ENCODE results near the gene CABLES2. TPM values are rescaled to one million over a fixed set of nuclear protein-coding genes. Genes with fewer than 3 reads are reported as not detected.

Gene CABLES2
- total and polyA plus RNA-seq, 2 of the 4 experiments (the other 2 are of a cell fraction): 1.4 to 5.1 TPM

DNA sequence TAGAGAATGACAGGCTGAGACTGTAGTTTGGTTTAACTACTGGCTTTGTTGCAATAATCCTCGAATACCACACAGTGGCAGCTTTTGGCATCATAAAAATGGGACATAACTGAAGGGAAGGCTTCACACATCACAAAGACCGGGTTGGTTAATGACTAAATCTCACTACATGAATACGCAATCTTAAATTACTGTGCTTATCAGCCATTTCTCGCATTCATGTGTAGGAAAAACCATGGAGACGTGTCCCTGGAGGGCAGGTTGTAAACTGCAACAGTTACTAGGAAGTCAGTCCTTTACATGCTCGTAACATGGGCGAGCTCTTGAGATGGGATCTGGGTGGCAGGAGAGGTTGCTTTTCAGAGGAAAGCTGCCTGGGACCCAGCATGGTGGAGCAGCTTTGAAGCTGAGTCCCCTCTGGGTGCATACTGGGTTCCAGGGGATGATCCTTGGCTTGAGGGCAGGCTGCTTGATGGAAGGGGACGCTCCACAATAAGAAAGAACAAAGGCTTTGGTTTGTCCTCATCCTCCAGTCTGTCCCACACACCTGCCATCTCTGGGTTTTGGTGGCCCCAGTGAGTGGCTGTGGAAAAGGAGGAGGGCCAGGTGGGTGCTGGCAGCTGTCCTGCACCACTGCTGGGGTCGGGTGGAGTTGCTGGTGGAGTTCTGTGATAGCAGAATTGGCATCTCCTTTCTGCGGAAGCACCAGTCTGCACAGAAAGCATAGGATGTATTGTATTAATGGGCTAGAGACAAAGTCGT, 18.1 kb downstream of the CABLES2 start:
- H3K4me3 ChIP-seq (ENCODE audit: insufficient read depth, low read depth, low read length): no peak overlapping the region
- in situ Hi-C loops (cut with MboI; ENCODE audit: low sequenced_read_pairs) (loop anchor here (25.0 kb wide), 1 partner anchor 377 kb away; no protein-coding TSS in a partner anchor), intact Hi-C loops (cut with micrococcal nuclease) (loop anchor here (10.0 kb wide), 1 partner anchor 374 kb away; no protein-coding TSS in a partner anchor), dilution Hi-C loops (cut with HindIII; ENCODE audit: low sequenced_read_pairs, unreplicated experiment) (loop anchor here (25.0 kb wide), 1 partner anchor 102 kb away; no protein-coding TSS in a partner anchor)
- H3K79me1 ChIP-seq (ENCODE audit: low read depth in 1 of 2, low read length in 2 of 2): peaks cover 26 to 46% of the 10 kb centered on the region in 2 experiments
- ChIA-PET POLR2A (ENCODE audit: unreplicated experiment) (no interaction called here), CTCF (no interaction called here)
- peaks cover 42% of the 10 kb centered on the region for H3K36me3 ChIP-seq (ENCODE audit: control insufficient read depth, insufficient read depth, low read length)
- ATAC-seq (ENCODE audit: low read depth) (no peak), DNase-seq (no peak)
- no peak overlapping the region for H2BK120ac ChIP-seq (ENCODE audit: low read depth, low read length)
- peak overlapping the region; percentile 57 for H2AK9ac ChIP-seq (replicated peaks; ENCODE audit: low read depth, low read length, poor library complexity)
- peaks cover 44% of the 10 kb centered on the region for H4K20me1 ChIP-seq (ENCODE audit: insufficient read depth, low read length)
- no peak overlapping the region for H4K8ac ChIP-seq (ENCODE audit: low read depth in 2 of 2, low read length in 2 of 2)
- no peak overlapping the region for H3K4me2 ChIP-seq (ENCODE audit: low read depth, low read length)
- peaks cover 5% of the 10 kb centered on the region for H3K4me1 ChIP-seq (ENCODE audit: control insufficient read depth, insufficient read depth, low read length)
- no TSS peak for BruUV-seq (replicated peaks)
- no peak overlapping the region for H2BK5ac ChIP-seq (ENCODE audit: low read depth, low read length, poor library complexity, severe bottlenecking)
- H2AFZ ChIP-seq (replicated peaks; ENCODE audit: low read length, poor library complexity): peak overlapping the region; percentile 15
- H3K9ac ChIP-seq (ENCODE audit: low read depth, low read length): no peak overlapping the region
- H2BK20ac ChIP-seq (ENCODE audit: low read depth, low read length): no peak overlapping the region
- no peak overlapping the region for H3K14ac ChIP-seq (replicated peaks; ENCODE audit: low read depth, low read length)
- no peak overlapping the region for H3K18ac ChIP-seq (ENCODE audit: low read depth, low read length)
- H2BK15ac ChIP-seq (ENCODE audit: low read depth, low read length): no peak overlapping the region
- no peaks in the 10 kb centered on the region for H3K9me3 ChIP-seq (ENCODE audit: control insufficient read depth, insufficient read depth, low read length)
- no peak overlapping the region for H3K23ac ChIP-seq (ENCODE audit: low read depth, low read length)
- H3K27me3 ChIP-seq (ENCODE audit: control insufficient read depth, insufficient read depth, low read length): no peaks in the 10 kb centered on the region
- no peak overlapping the region for H3K27ac ChIP-seq (ENCODE audit: insufficient read depth, low read length)
- 0 out of 2 replicates have a peak, but pooled peaks cover 4% of the 10 kb centered on the region for H3K9me1 ChIP-seq (ENCODE audit: insufficient read depth, low read length)
- H2AK5ac ChIP-seq (ENCODE audit: low read depth, low read length): no peak overlapping the region
- no peak overlapping the region for H3K56ac ChIP-seq (ENCODE audit: extremely low read depth, insufficient read depth, low read length)
- no peak overlapping the region for H4K5ac ChIP-seq (ENCODE audit: low read depth, low read length)
- TF ChIP-seq, protein P1, sequence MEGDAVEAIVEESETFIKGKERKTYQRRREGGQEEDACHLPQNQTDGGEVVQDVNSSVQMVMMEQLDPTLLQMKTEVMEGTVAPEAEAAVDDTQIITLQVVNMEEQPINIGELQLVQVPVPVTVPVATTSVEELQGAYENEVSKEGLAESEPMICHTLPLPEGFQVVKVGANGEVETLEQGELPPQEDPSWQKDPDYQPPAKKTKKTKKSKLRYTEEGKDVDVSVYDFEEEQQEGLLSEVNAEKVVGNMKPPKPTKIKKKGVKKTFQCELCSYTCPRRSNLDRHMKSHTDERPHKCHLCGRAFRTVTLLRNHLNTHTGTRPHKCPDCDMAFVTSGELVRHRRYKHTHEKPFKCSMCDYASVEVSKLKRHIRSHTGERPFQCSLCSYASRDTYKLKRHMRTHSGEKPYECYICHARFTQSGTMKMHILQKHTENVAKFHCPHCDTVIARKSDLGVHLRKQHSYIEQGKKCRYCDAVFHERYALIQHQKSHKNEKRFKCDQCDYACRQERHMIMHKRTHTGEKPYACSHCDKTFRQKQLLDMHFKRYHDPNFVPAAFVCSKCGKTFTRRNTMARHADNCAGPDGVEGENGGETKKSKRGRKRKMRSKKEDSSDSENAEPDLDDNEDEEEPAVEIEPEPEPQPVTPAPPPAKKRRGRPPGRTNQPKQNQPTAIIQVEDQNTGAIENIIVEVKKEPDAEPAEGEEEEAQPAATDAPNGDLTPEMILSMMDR (conservative IDR thresholded peaks at IDR 0.05; ENCODE audit: low read depth, low read length): 0 out of 2 replicates have a peak, but pooled peaks have one; percentile 1
- no peak for TF ChIP-seq MAZ (IDR thresholded peaks at IDR 0.05; ENCODE audit: borderline replicate concordance, low read depth, low read length)
- WGBS, 2 experiments (ENCODE audit: extremely low coverage in 2 of 2, insufficient read length in 1 of 2): 80% methylated on average over 2 of the region's 11 CpGs; no CpG with 5 or more reads in 1 of the 2 experiments
- H3K4ac ChIP-seq (ENCODE audit: low read depth, low read length): no peak overlapping the region
- H4K91ac ChIP-seq (ENCODE audit: insufficient read depth, low read depth, low read length): no peak overlapping the region

Data from IMR-90 (cell line).